ENCODE data around the gene LAMB2. TPM values are rescaled to one million over a fixed set of nuclear protein-coding genes. Genes with fewer than 3 reads are reported as not detected.

LAMB2 gene
- total RNA-seq = 1,000 to 10,000 TPM in 1 of 4 donors, 100 to 1,000 TPM in 3; 609 to 1,229 (median 740) TPM

- no peaks in the 10 kb centered on the region for H3K9me3 ChIP-seq
- H3K4me1 ChIP-seq = peaks cover 31 to 50% (median 45%) of the 10 kb centered on the region in 4 donors
- H3K36me3 ChIP-seq = peaks cover 16 to 42% (median 38%) of the 10 kb centered on the region in 4 donors
- peak within 1 kb of the TSS; percentile 89 to 91 (median 90) for H3K27ac ChIP-seq (replicated peaks in 1 of 4)
- H3K4me3 ChIP-seq = peak within 1 kb of the TSS; percentile 75 to 86 (median 85)
- TF ChIP-seq EP300 (IDR thresholded peaks at IDR 0.05) (no peak), POLR2AphosphoS5 (IDR thresholded peaks at IDR 0.05) (peak; percentile 78 to 82), POLR2A (IDR thresholded peaks at IDR 0.05; ENCODE audit: low read depth) (peak; percentile 33), CTCF (IDR thresholded peaks at IDR 0.05) (peak in 1 of 3 experiments; percentile 24)
- DNase-seq (ENCODE audit: extremely low spot score) = peak; percentile 94
- intact Hi-C loops (cut with DNase I) = loop anchor here (5.0 kb wide), 1 partner anchor 35 kb away; no protein-coding TSS in a partner anchor
- H3K27me3 ChIP-seq = no peaks in the 10 kb centered on the region
- 15% methylated on average over 11 of the region's 28 CpGs for WGBS
These were observed at the start of gene LAMB2 for GRCh38 chr3:49132437-49133225. Gene LAMB2, minus strand, starts transcription at chr3:49133050. Its CDS starts 183 bp downstream, at chr3:49132867.

- TF ChIP-seq EP300 (IDR thresholded peaks at IDR 0.05) = no peak
- TF ChIP-seq CTCF (IDR thresholded peaks at IDR 0.05) = no peak
- no peak for TF ChIP-seq POLR2AphosphoS5 (IDR thresholded peaks at IDR 0.05)
- no peak for TF ChIP-seq POLR2A (IDR thresholded peaks at IDR 0.05; ENCODE audit: low read depth)
- Histone ChIP-seq H3K4me1 (peaks cover 0 to 22% (median 2%) of the 10 kb centered on the region in 4 donors), H3K9me3 (no peaks in the 10 kb centered on the region), H3K36me3 (peaks cover 0 to 22% (median 18%) of the 10 kb centered on the region in 4 donors), H3K27ac (replicated peaks in 1 of 4) (no peak overlapping the region), H3K27me3 (no peaks in the 10 kb centered on the region), H3K4me3 (no peak overlapping the region)
- DNase-seq (ENCODE audit: extremely low spot score) = no peak
- WGBS = 70% methylated on average over 6 of the region's 6 CpGs
- intact Hi-C loops (cut with DNase I) = no loop called here
These were observed 48.5 kb upstream of the LAMB2 start for GRCh38 chr3:49181351-49181750.

GRCh38 chr3:49180116-49180515 is 47.3 kb upstream of the LAMB2 start:
- intact Hi-C loops (cut with DNase I) = no loop called here
- Histone ChIP-seq H3K9me3 (no peaks in the 10 kb centered on the region), H3K27me3 (no peaks in the 10 kb centered on the region), H3K27ac (replicated peaks in 1 of 4) (no peak overlapping the region), H3K36me3 (peaks cover 10 to 35% (median 30%) of the 10 kb centered on the region in 4 donors), H3K4me3 (no peak overlapping the region), H3K4me1 (peaks cover 5 to 32% (median 12%) of the 10 kb centered on the region in 4 donors)
- TF ChIP-seq POLR2AphosphoS5 (IDR thresholded peaks at IDR 0.05) (no peak), EP300 (IDR thresholded peaks at IDR 0.05) (no peak), CTCF (IDR thresholded peaks at IDR 0.05) (no peak), POLR2A (IDR thresholded peaks at IDR 0.05; ENCODE audit: low read depth) (no peak)
- no peak for DNase-seq (ENCODE audit: extremely low spot score)

- DNase-seq (ENCODE audit: extremely low spot score) = no peak
- Histone ChIP-seq H3K27me3 (no peaks in the 10 kb centered on the region), H3K27ac (replicated peaks in 1 of 4) (peak overlapping the region in 1 of 4 donors; percentile 18), H3K36me3 (peaks cover 10 to 50% (median 42%) of the 10 kb centered on the region in 4 donors), H3K4me1 (peaks cover 36 to 60% (median 42%) of the 10 kb centered on the region in 4 donors), H3K4me3 (no peak overlapping the region), H3K9me3 (no peaks in the 10 kb centered on the region)
- intact Hi-C loops (cut with DNase I) = no loop called here
- 64% methylated on average over 2 of the region's 2 CpGs for WGBS
- TF ChIP-seq POLR2A (IDR thresholded peaks at IDR 0.05; ENCODE audit: low read depth) (no peak), CTCF (IDR thresholded peaks at IDR 0.05) (no peak), POLR2AphosphoS5 (IDR thresholded peaks at IDR 0.05) (no peak), EP300 (IDR thresholded peaks at IDR 0.05) (no peak)
These were observed 44.2 kb upstream of the LAMB2 start for GRCh38 chr3:49177073-49177472.

All from esophagus muscularis mucosa (tissue), 4 donors.